ENCODE data around the gene EML4. TPM values are rescaled to one million over a fixed set of nuclear protein-coding genes. Genes with fewer than 3 reads are reported as not detected.
"Not testable (repeated sequence)": the region's sequence is repeated elsewhere in the genome, so short reads cannot be mapped to it uniquely, and the experiment has no call there.

EML4 gene
- total RNA-seq, 1 donor from 2014 or later: 43.0 TPM

GRCh38 chr2:42169874-42170521, 845 bp downstream of the EML4 start:
- no peak overlapping the region for H3K27ac Mint-ChIP-seq
- peaks cover 17% of the 10 kb centered on the region for H3K4me1 Mint-ChIP-seq (ENCODE audit: low read depth)
- no peaks in the 10 kb centered on the region for H3K9me3 Mint-ChIP-seq
- intact Hi-C loops (cut with micrococcal nuclease): loop anchor here (1.0 to 2.0 kb wide), 2 partner anchors 37 to 191 kb away; partner anchors contain the start of gene COX7A2L
- H3K27me3 Mint-ChIP-seq (ENCODE audit: low read depth): peaks cover 8% of the 10 kb centered on the region
- peaks cover 2% of the 10 kb centered on the region for H3K36me3 Mint-ChIP-seq (ENCODE audit: low read depth)
- H3K4me3 Mint-ChIP-seq (ENCODE audit: low read depth): no peak overlapping the region
- peak; percentile 14 for DNase-seq (ENCODE audit: low spot score)

DNA sequence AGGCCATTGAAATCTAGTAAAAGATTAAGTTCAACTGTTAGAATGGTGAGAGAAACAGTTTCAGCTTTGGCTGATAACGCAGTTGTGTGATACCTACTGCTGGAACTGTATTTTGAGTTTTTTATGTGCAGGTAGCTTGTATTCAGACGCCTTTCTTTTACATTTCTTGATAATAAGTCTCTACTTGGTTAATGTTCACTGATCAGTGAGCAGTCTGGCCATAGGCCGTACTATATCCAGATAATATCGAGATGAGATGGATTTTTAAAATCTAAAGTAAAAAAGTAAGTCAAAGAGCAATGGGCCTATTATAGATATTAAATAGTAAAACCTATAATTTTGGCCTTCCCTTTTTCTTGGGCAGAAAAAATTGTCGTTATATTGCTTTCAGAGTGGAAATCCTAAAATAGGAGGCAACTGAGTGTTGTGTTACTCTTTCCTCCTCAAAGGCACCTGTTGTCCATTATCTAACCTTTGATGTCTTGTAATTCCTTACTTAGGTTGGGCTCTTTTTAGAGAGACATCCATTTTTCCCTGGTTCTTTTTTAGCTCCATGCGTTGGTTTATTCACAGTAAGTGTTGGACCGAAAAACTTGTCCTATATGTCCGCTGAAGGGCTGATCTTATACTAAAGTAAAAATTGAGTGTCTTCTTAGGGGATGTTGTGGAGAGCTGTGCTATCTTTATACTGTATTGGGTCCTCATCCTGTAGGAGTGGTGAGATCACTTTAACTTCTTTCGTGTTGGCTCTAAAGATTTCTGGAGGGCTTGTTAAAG, 1.7 kb downstream of the EML4 start:
- H3K4me3 Mint-ChIP-seq (ENCODE audit: low read depth): no peak overlapping the region
- intact Hi-C loops (cut with micrococcal nuclease): loop anchor here (1.0 to 2.0 kb wide), 3 partner anchors 9 to 190 kb away; partner anchors contain the start of gene COX7A2L
- peaks cover 18% of the 10 kb centered on the region for H3K4me1 Mint-ChIP-seq (ENCODE audit: low read depth)
- DNase-seq (ENCODE audit: low spot score): no peak
- peaks cover 2% of the 10 kb centered on the region for H3K27me3 Mint-ChIP-seq (ENCODE audit: low read depth)
- no peak overlapping the region for H3K27ac Mint-ChIP-seq
- no peaks in the 10 kb centered on the region for H3K9me3 Mint-ChIP-seq
- H3K36me3 Mint-ChIP-seq (ENCODE audit: low read depth): peaks cover 2% of the 10 kb centered on the region

GRCh38 chr2:42171396-42171980, 2.3 kb downstream of the EML4 start:
- DNase-seq (ENCODE audit: low spot score): no peak
- H3K4me1 Mint-ChIP-seq (ENCODE audit: low read depth): peaks cover 24% of the 10 kb centered on the region
- intact Hi-C loops (cut with micrococcal nuclease): loop anchor here (1.0 to 2.0 kb wide), 3 partner anchors 9 to 189 kb away; partner anchors contain the start of gene COX7A2L

DNA sequence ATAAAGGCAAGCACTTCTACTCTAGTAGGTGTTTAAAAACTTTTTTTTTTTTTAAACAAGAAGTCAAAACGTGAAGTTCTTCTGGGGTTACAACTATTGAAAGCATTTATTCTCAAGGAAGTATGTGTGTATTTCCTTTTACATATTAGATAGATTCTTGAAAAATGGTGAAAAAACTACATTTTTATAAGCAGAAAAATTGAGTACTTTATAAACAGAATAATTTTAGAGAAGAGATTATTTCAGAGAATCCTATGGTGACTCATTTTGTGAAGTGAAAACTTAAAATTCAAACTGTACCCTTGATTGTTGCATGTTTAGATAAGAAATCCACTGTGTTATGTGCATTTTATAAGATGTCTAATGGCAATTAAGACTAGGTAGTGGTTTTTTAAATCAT, 2.9 kb downstream of the EML4 start:
- Mint-ChIP-seq H3K4me1 (ENCODE audit: low read depth) (peaks cover 24% of the 10 kb centered on the region), H3K4me3 (ENCODE audit: low read depth) (no peak overlapping the region)
- intact Hi-C loops (cut with micrococcal nuclease): no loop called here

More at GRCh38 chr2:42171396-42171980, 2.3 kb downstream of the EML4 start:
- Mint-ChIP-seq H3K4me3 (ENCODE audit: low read depth) (no peak overlapping the region), H3K27ac (no peak overlapping the region), H3K27me3 (ENCODE audit: low read depth) (no peaks in the 10 kb centered on the region), H3K36me3 (ENCODE audit: low read depth) (peaks cover 9% of the 10 kb centered on the region), H3K9me3 (no peaks in the 10 kb centered on the region)

GRCh38 chr2:42172566-42172965, 3.4 kb downstream of the EML4 start:
- Mint-ChIP-seq H3K27me3 (ENCODE audit: low read depth) (no peaks in the 10 kb centered on the region), H3K4me1 (ENCODE audit: low read depth) (peaks cover 25% of the 10 kb centered on the region), H3K36me3 (ENCODE audit: low read depth) (peaks cover 9% of the 10 kb centered on the region), H3K4me3 (ENCODE audit: low read depth) (no peak overlapping the region), H3K9me3 (no peaks in the 10 kb centered on the region), H3K27ac (no peak overlapping the region)
- DNase-seq (ENCODE audit: low spot score): no peak
- intact Hi-C loops (cut with micrococcal nuclease): no loop called here

More for the DNA sequence above, 2.9 kb downstream of the EML4 start:
- H3K27ac Mint-ChIP-seq: no peak overlapping the region
- no peaks in the 10 kb centered on the region for H3K27me3 Mint-ChIP-seq (ENCODE audit: low read depth)
- H3K9me3 Mint-ChIP-seq: no peaks in the 10 kb centered on the region
- DNase-seq (ENCODE audit: low spot score): no peak
- H3K36me3 Mint-ChIP-seq (ENCODE audit: low read depth): peaks cover 9% of the 10 kb centered on the region

DNA sequence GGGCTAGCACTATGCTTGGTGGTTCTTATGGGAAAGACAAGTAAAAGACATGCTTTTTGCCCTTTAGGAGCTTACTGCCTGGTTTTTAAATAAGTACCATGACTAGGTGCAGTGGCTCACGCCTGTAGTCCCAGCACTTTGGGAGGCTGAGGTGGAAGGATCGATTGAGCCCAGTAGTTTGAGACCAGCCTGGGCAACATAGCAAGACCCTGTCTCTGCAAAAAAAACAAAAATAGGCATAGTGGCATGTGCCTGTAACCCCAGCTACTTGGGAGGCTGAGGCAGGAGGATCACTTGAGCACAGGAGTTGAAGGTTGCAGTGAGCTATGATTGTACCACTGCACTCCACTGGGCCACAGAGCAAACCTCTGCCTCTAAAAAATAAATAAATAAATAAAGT, 4.3 kb downstream of the EML4 start:
- H3K27me3 Mint-ChIP-seq (ENCODE audit: low read depth); H3K27ac Mint-ChIP-seq; H3K36me3 Mint-ChIP-seq (ENCODE audit: low read depth); DNase-seq (ENCODE audit: low spot score); intact Hi-C loops (cut with micrococcal nuclease); H3K4me3 Mint-ChIP-seq (ENCODE audit: low read depth); H3K9me3 Mint-ChIP-seq: not testable (repeated sequence)
- peaks cover 29% of the 10 kb centered on the region for H3K4me1 Mint-ChIP-seq (ENCODE audit: low read depth)

DNA sequence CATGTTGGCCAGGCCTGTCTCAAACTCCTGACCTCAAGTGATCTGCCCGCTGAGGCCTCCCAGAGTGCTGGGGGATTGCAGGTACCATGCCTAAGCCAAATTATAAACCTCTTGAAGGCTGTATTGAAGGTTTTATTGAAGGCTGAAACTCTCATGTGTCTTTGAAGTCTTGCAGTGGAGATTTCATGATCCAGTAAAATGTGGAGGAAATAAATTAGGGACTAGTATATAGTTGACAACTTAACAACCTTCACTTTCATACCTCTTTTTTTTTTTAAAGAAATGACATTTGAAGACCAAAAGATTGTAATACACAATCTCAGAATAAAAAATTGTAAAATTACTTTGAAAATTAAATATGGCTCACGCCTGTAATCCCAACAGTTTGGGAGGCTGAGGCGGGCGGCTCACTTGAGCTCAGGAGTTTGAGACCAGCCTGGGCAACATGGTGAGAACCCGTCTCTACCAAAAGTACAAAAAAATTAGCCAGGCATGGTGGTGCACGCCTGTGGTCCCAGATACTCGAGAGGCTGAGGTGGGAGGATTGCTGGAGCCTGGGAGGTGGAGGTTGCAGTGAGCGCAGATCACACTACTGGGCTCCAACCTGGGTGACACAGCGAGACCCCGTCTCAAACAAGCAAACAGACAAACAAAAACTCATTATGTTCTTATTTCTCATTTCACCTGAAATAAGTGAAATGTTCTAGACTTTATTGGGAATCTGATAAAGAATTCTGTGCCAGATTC, 8.0 kb downstream of the EML4 start:
- Mint-ChIP-seq H3K9me3 (no peaks in the 10 kb centered on the region), H3K4me3 (ENCODE audit: low read depth) (no peak overlapping the region), H3K27me3 (ENCODE audit: low read depth) (no peaks in the 10 kb centered on the region), H3K36me3 (ENCODE audit: low read depth) (peaks cover 25% of the 10 kb centered on the region), H3K4me1 (ENCODE audit: low read depth) (peaks cover 42% of the 10 kb centered on the region), H3K27ac (no peak overlapping the region)
- intact Hi-C loops (cut with micrococcal nuclease): no loop called here
- DNase-seq (ENCODE audit: low spot score): no peak

DNA sequence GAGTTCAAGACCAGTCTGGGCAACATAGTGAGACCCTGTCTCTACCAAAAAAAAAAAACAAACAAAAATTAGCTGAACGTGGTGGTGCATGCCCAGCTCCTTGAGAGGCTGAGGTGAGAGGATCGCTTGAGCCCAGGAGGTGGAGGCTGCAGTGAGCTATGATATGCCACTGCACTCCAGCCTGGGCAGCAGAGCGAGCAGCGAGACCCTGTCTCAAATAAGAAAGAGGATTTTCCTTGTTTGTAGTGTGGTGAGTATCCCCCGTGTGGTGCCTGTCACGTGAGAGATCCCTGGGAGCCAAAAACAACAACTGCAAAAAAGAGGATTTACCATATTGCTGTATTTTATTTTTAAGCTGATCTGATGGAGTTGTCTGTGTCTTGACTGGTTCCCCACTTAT, 9.2 kb downstream of the EML4 start:
- Mint-ChIP-seq H3K27ac (no peak overlapping the region), H3K4me1 (ENCODE audit: low read depth) (peaks cover 34% of the 10 kb centered on the region), H3K36me3 (ENCODE audit: low read depth) (peaks cover 30% of the 10 kb centered on the region), H3K4me3 (ENCODE audit: low read depth) (no peak overlapping the region), H3K27me3 (ENCODE audit: low read depth) (no peaks in the 10 kb centered on the region), H3K9me3 (no peaks in the 10 kb centered on the region)
- intact Hi-C loops (cut with micrococcal nuclease): no loop called here
- no peak for DNase-seq (ENCODE audit: low spot score)

DNA sequence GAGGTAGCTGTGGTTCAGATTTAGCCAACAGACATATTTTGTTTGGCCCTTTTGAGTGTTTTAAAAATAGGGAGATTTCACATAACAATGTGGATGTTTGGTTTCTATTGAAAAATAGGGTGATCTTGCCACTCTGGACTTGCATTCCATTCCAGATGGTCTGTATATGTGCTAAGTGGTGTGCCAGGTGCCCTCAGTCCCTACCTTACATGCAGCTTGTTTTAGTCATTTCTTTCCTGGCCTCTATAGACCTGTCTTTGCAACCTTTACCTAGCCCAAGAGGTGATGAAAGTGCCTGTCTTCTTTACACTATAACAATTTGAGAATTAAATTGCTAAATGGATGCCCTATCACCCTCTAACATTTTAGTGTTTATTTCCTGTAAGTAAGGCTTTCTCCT, 11.1 kb downstream of the EML4 start:
- peaks cover 40% of the 10 kb centered on the region for H3K4me1 Mint-ChIP-seq (ENCODE audit: low read depth)
- no peaks in the 10 kb centered on the region for H3K9me3 Mint-ChIP-seq
- DNase-seq (ENCODE audit: low spot score): no peak
- H3K36me3 Mint-ChIP-seq (ENCODE audit: low read depth): peaks cover 30% of the 10 kb centered on the region
- no peak overlapping the region for H3K4me3 Mint-ChIP-seq (ENCODE audit: low read depth)
- H3K27ac Mint-ChIP-seq: no peak overlapping the region
- intact Hi-C loops (cut with micrococcal nuclease): loop anchor here (1.0 kb wide), 1 partner anchor 9 kb away; no protein-coding TSS in a partner anchor
- no peaks in the 10 kb centered on the region for H3K27me3 Mint-ChIP-seq (ENCODE audit: low read depth)

- no peak overlapping the region for H3K27ac Mint-ChIP-seq
- no peak for DNase-seq (ENCODE audit: low spot score)
- intact Hi-C loops (cut with micrococcal nuclease): no loop called here
- H3K36me3 Mint-ChIP-seq (ENCODE audit: low read depth): peaks cover 29% of the 10 kb centered on the region
- no peak overlapping the region for H3K4me3 Mint-ChIP-seq (ENCODE audit: low read depth)
- H3K4me1 Mint-ChIP-seq (ENCODE audit: low read depth): peaks cover 41% of the 10 kb centered on the region
- no peaks in the 10 kb centered on the region for H3K9me3 Mint-ChIP-seq
- H3K27me3 Mint-ChIP-seq (ENCODE audit: low read depth): no peaks in the 10 kb centered on the region
Observed at GRCh38 chr2:42182654-42183308, 13.6 kb downstream of the EML4 start.

DNA sequence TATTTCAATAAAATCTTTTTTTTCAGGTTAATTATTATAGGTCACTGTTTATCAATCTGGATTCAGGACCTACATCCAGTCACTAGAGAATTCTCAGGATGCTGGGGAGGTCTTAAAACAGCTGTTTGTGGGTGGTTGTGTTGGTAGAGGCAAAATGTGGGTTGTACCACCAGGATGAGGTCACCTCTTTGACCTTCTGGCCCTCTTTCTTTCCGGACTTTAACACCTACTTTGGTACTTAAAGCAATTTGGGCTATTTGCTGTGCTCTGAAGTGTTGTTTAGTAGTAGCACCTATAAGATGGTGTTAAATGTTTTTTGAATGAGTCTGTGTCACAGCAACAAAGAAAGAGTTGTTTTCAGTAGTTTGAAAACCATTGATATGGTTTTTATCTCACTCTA, 14.6 kb downstream of the EML4 start:
- Mint-ChIP-seq H3K36me3 (ENCODE audit: low read depth) (peaks cover 29% of the 10 kb centered on the region), H3K4me1 (ENCODE audit: low read depth) (peaks cover 38% of the 10 kb centered on the region), H3K9me3 (no peaks in the 10 kb centered on the region), H3K27ac (no peak overlapping the region), H3K27me3 (ENCODE audit: low read depth) (no peaks in the 10 kb centered on the region), H3K4me3 (ENCODE audit: low read depth) (no peak overlapping the region)
- no peak for DNase-seq (ENCODE audit: low spot score)
- intact Hi-C loops (cut with micrococcal nuclease): no loop called here

- Mint-ChIP-seq H3K27me3 (ENCODE audit: low read depth) (no peaks in the 10 kb centered on the region), H3K27ac (no peak overlapping the region), H3K9me3 (no peaks in the 10 kb centered on the region), H3K36me3 (ENCODE audit: low read depth) (peaks cover 24% of the 10 kb centered on the region), H3K4me1 (ENCODE audit: low read depth) (peaks cover 34% of the 10 kb centered on the region), H3K4me3 (ENCODE audit: low read depth) (no peak overlapping the region)
- intact Hi-C loops (cut with micrococcal nuclease): no loop called here
- no peak for DNase-seq (ENCODE audit: low spot score)
Observed at GRCh38 chr2:42184346-42184745, 15.2 kb downstream of the EML4 start.

Data from activated T-helper 2 cell treated with anti-CD3 and anti-CD28 coated beads, Interferon-gamma antibody, Interleukin-2, Interleukin-4, amounts not matched to agents 10 μg/mL and 5 μg/mL and 100 μg/mL, durations not matched to agents 14 hours and 24 hours and 36 hours (primary cell).